ENCODE measurements around the gene BTAF1. TPM values are rescaled to one million over a fixed set of nuclear protein-coding genes. Genes with fewer than 3 reads are reported as not detected.

The BTAF1 gene
- total RNA-seq, 4 donors from 2014 or later = 23.9 to 58.6 (median 37.0) TPM

GRCh38 chr10:91919651-91920050, 3.9 kb upstream of the BTAF1 start:
- DNase-seq = no peak
- Histone ChIP-seq H3K4me3 (no peak overlapping the region), H3K27me3 (peaks cover 32% of the 10 kb centered on the region), H3K4me1 (peaks cover 0 to 9% (median 6%) of the 10 kb centered on the region in 4 donors), H3K9me3 (peaks cover 9% of the 10 kb centered on the region in 2 donors), H3K36me3 (no peaks in the 10 kb centered on the region), H3K27ac (no peak overlapping the region)
- in situ Hi-C loops (cut with MboI; ENCODE audit: low pct_ligation_motif_present in 1 of 4, low pct_unique_long_range_greater_than_20kb in 1 of 4, low sequenced_read_pairs in 3 of 4) (loop anchor here (5.0 to 25.0 kb wide), 3 partner anchors 132 to 532 kb away; partner anchors contain the start of gene TNKS2 (in 1 of the 4)), intact Hi-C loops (cut with DNase I; ENCODE audit: low total_unique reads) (no loop called here)
- TF ChIP-seq CTCF (IDR thresholded peaks at IDR 0.05) = no peak
- TF ChIP-seq POLR2AphosphoS5 (IDR thresholded peaks at IDR 0.05) = no peak
- TF ChIP-seq POLR2A (IDR thresholded peaks at IDR 0.05) = no peak
- no peak for TF ChIP-seq EP300 (IDR thresholded peaks at IDR 0.05; ENCODE audit: low read depth)
- WGBS, 2 donors (ENCODE audit: low coverage in 1 of 2) = 97 to 100% methylated on average over 1 of the region's 1 CpG

GRCh38 chr10:91924212-91925021, 847 bp downstream of the BTAF1 start:
- 3 to 6% methylated on average over 13 to 21 of the region's 21 CpGs for WGBS, 2 donors (ENCODE audit: low coverage in 1 of 2)
- intact Hi-C loops (cut with DNase I; ENCODE audit: low total_unique reads) = no loop called here
- no peak for TF ChIP-seq EP300 (IDR thresholded peaks at IDR 0.05; ENCODE audit: low read depth)
- TF ChIP-seq CTCF (IDR thresholded peaks at IDR 0.05) = no peak
- TF ChIP-seq POLR2A (IDR thresholded peaks at IDR 0.05) = no peak
- no peak for TF ChIP-seq POLR2AphosphoS5 (IDR thresholded peaks at IDR 0.05)
- peaks cover 5 to 6% of the 10 kb centered on the region in 2 donors for H3K9me3 ChIP-seq
- in situ Hi-C loops (cut with MboI; ENCODE audit: low pct_ligation_motif_present in 1 of 4, low pct_unique_long_range_greater_than_20kb in 1 of 4, low sequenced_read_pairs in 3 of 4) = loop anchor here (25.0 kb wide), 2 partner anchors 137 to 537 kb away; partner anchors contain the start of gene TNKS2 (in 1 of the 4)
- DNase-seq = no peak
- H3K4me3 ChIP-seq = peak overlapping the region; percentile 70 to 91 (median 82)
- peak overlapping the region; percentile 91 to 99 (median 95) for H3K27ac ChIP-seq
- no peaks in the 10 kb centered on the region for H3K36me3 ChIP-seq
- H3K27me3 ChIP-seq = peaks cover 3% of the 10 kb centered on the region
- H3K4me1 ChIP-seq = peaks cover 5 to 40% (median 19%) of the 10 kb centered on the region in 4 donors

- 47 to 51% methylated on average over 2 of the region's 2 CpGs for WGBS, 2 donors (ENCODE audit: low coverage in 1 of 2)
- H3K27ac ChIP-seq = no peak overlapping the region
- DNase-seq = no peak
- in situ Hi-C loops (cut with MboI; ENCODE audit: low pct_ligation_motif_present in 1 of 4, low pct_unique_long_range_greater_than_20kb in 1 of 4, low sequenced_read_pairs in 3 of 4) = no loop called here
- no peak for TF ChIP-seq CTCF (IDR thresholded peaks at IDR 0.05)
- TF ChIP-seq POLR2AphosphoS5 (IDR thresholded peaks at IDR 0.05) = no peak
- TF ChIP-seq EP300 (IDR thresholded peaks at IDR 0.05; ENCODE audit: low read depth) = no peak
- TF ChIP-seq POLR2A (IDR thresholded peaks at IDR 0.05) = no peak
- no peaks in the 10 kb centered on the region for H3K36me3 ChIP-seq
- peak overlapping the region in 3 of 4 donors; percentile 78 to 91 (median 86) for H3K4me3 ChIP-seq
- intact Hi-C loops (cut with DNase I; ENCODE audit: low total_unique reads) = no loop called here
- H3K4me1 ChIP-seq = peaks cover 5 to 46% (median 21%) of the 10 kb centered on the region in 4 donors
- H3K9me3 ChIP-seq = peaks cover 0 to under 1% of the 10 kb centered on the region in 2 donors
- H3K27me3 ChIP-seq = no peaks in the 10 kb centered on the region
Measured at GRCh38 chr10:91925022-91925320, 1.4 kb downstream of the BTAF1 start.

GRCh38 chr10:91930939-91931338, 7.4 kb downstream of the BTAF1 start:
- no peak for DNase-seq
- H3K9me3 ChIP-seq = no peaks in the 10 kb centered on the region
- intact Hi-C loops (cut with DNase I; ENCODE audit: low total_unique reads) (no loop called here), in situ Hi-C loops (cut with MboI; ENCODE audit: low pct_ligation_motif_present in 1 of 4, low pct_unique_long_range_greater_than_20kb in 1 of 4, low sequenced_read_pairs in 3 of 4) (no loop called here)
- 45 to 47% methylated on average over 3 of the region's 3 CpGs for WGBS, 2 donors (ENCODE audit: low coverage in 1 of 2)
- peaks cover 0 to 45% (median 14%) of the 10 kb centered on the region in 4 donors for H3K4me1 ChIP-seq
- H3K27ac ChIP-seq = no peak overlapping the region
- H3K27me3 ChIP-seq = no peaks in the 10 kb centered on the region
- no peak for TF ChIP-seq POLR2A (IDR thresholded peaks at IDR 0.05)
- no peak for TF ChIP-seq CTCF (IDR thresholded peaks at IDR 0.05)
- no peak for TF ChIP-seq POLR2AphosphoS5 (IDR thresholded peaks at IDR 0.05)
- TF ChIP-seq EP300 (IDR thresholded peaks at IDR 0.05; ENCODE audit: low read depth) = no peak
- H3K36me3 ChIP-seq = peaks cover 0 to 6% (median 1%) of the 10 kb centered on the region in 4 donors
- H3K4me3 ChIP-seq = no peak overlapping the region
